CD14-positive monocyte (primary cell): ENCODE results near the gene VWA5A. TPM values are rescaled to one million over a fixed set of nuclear protein-coding genes. Genes with fewer than 3 reads are reported as not detected.

Experiments
- DNase-seq, 3 donors: peaks; one replicate each; pipeline ENCODE4 v3.0.0-alpha.2; 2011 to 2022
- H2AFZ ChIP-seq: 2 replicates; pipeline ENCODE4 v1.6.0; 2012; ENCODE audit warnings: mild to moderate bottlenecking, low read depth, low read length, inconsistent platforms; ENCODE audit not compliant: insufficient read depth, poor library complexity, severe bottlenecking
- H3K27ac ChIP-seq, 2 donors: 1 replicate in 1 of 2; 2 replicates in 1 of 2; pipeline ENCODE4 v1.5.1; 2012 to 2013; ENCODE audit warnings: low read length in 2 of 2, control low read depth in 1 of 2, inconsistent platforms in 1 of 2, low read depth in 1 of 2, mild to moderate bottlenecking in 1 of 2
- H3K27me3 ChIP-seq, 2 donors: one replicate each; pipeline versions ENCODE4 v1.6.0 to v1.6.1; 2011 to 2013; ENCODE audit warnings: low read length in 2 of 2; ENCODE audit not compliant: control insufficient read depth in 2 of 2, insufficient read depth in 2 of 2
- H3K36me3 ChIP-seq, 2 donors: replicated peaks in 1 of 2; 1 replicate in 1 of 2; 2 replicates in 1 of 2; pipeline versions ENCODE4 v1.5.1 to v1.6.1; 2012 to 2013; ENCODE audit warnings: low read length in 2 of 2, control low read depth in 1 of 2, inconsistent platforms in 1 of 2, mild to moderate bottlenecking in 1 of 2; ENCODE audit not compliant: insufficient read depth in 2 of 2, control insufficient read depth in 1 of 2
- H3K4me1 ChIP-seq, 2 donors: 1 replicate in 1 of 2; 2 replicates in 1 of 2; pipeline versions ENCODE4 v1.5.1 to v1.6.1; 2012 to 2013; ENCODE audit warnings: low read length in 2 of 2, control low read depth in 1 of 2, inconsistent platforms in 1 of 2, mild to moderate bottlenecking in 1 of 2, moderate library complexity in 1 of 2; ENCODE audit not compliant: insufficient read depth in 2 of 2, control insufficient read depth in 1 of 2
- H3K4me2 ChIP-seq: replicated peaks from 2 replicates; pipeline ENCODE3; 2012; ENCODE audit warnings: low read length, moderate library complexity, mild to moderate bottlenecking; ENCODE audit not compliant: poor library complexity, severe bottlenecking; ENCODE audit errors: extremely low read depth
- H3K4me3 ChIP-seq, 3 experiments: fragments of 200-600 bp in 1 of 3; sonication (generic) in 1 of 3; replicated peaks in 1 of 3; 1 replicate in 2 of 3; 2 replicates in 1 of 3; pipeline ENCODE4 v1.5.1; 2011 to 2013; ENCODE audit warnings: low read length in 3 of 3, mild to moderate bottlenecking in 3 of 3, control low read depth in 2 of 3, low read depth in 2 of 3, inconsistent platforms in 1 of 3, moderate library complexity in 1 of 3
- H3K79me2 ChIP-seq: 2 replicates; pipeline ENCODE4 v1.6.0; 2012; ENCODE audit warnings: mild to moderate bottlenecking, control low read depth, inconsistent platforms, low read length, moderate library complexity; ENCODE audit not compliant: insufficient read depth
- H3K9ac ChIP-seq: 2 replicates; pipeline ENCODE4 v1.6.0; 2017; ENCODE audit warnings: low read length, mild to moderate bottlenecking; ENCODE audit not compliant: insufficient read depth, poor library complexity, severe bottlenecking
- H3K9me3 ChIP-seq, 2 donors: replicated peaks in 1 of 2; 1 replicate in 1 of 2; 2 replicates in 1 of 2; pipeline versions ENCODE4 v1.5.1 to v1.6.1; 2012 to 2013; ENCODE audit warnings: low read length in 2 of 2, control low read depth in 1 of 2; ENCODE audit not compliant: control insufficient read depth in 1 of 2, insufficient read depth in 1 of 2
- H4K20me1 ChIP-seq: 2 replicates; pipeline ENCODE4 v1.6.0; 2012; ENCODE audit warnings: mild to moderate bottlenecking, low read length, control low read depth, moderate library complexity; ENCODE audit not compliant: insufficient read depth
- H3K27ac Mint-ChIP-seq, 7 donors: one replicate each; pipeline ENCODE4 v1.8.0; 2020; ENCODE audit warnings: mild to moderate bottlenecking in 7 of 7, mixed read lengths in 7 of 7, moderate library complexity in 6 of 7, inconsistent platforms in 2 of 7
- H3K27me3 Mint-ChIP-seq, 3 donors: one replicate each; pipeline ENCODE4 v1.8.0; 2021 to 2022; ENCODE audit warnings: low read depth in 3 of 3, mild to moderate bottlenecking in 3 of 3, mixed read lengths in 3 of 3, moderate library complexity in 3 of 3, inconsistent platforms in 1 of 3
- H3K36me3 Mint-ChIP-seq, 2 donors: one replicate each; pipeline ENCODE4 v1.8.0; 2020; ENCODE audit warnings: mixed read lengths in 2 of 2, inconsistent platforms in 1 of 2, mild to moderate bottlenecking in 1 of 2
- H3K4me1 Mint-ChIP-seq: one replicate; pipeline ENCODE4 v1.8.0; 2020; ENCODE audit warnings: mild to moderate bottlenecking, mixed read lengths
- H3K4me3 Mint-ChIP-seq, 2 donors: one replicate each; pipeline ENCODE4 v1.8.0; 2020; ENCODE audit warnings: mild to moderate bottlenecking in 2 of 2, mixed read lengths in 2 of 2, moderate library complexity in 1 of 2
- H3K9me3 Mint-ChIP-seq, 7 donors: one replicate each; pipeline ENCODE4 v1.8.0; 2020 to 2022; ENCODE audit warnings: mixed read lengths in 7 of 7, mild to moderate bottlenecking in 6 of 7, moderate library complexity in 6 of 7, inconsistent platforms in 2 of 7
- CTCF ChIP-seq: fragments of 200-600 bp; IDR thresholded peaks from one replicate; pipeline ENCODE4 v1.8.0; 2022; ENCODE audit warnings: antibody characterized with exemption, mild to moderate bottlenecking
- WGBS: methylation state at CpG from one replicate; pipeline ENCODE4 v1.1.5; 2013; ENCODE audit warnings: missing lambda C conversion rate; ENCODE audit not compliant: insufficient coverage; 5-methylcytosine and 5-hydroxymethylcytosine counted together
- intact Hi-C, 2 donors: fragments of 100-400 bp; cut with micrococcal nuclease; formaldehyde crosslinking; loops; one replicate each; pipeline versions ENCODE4 v1.15.0 to v1.15.1; 2023
- polyA plus RNA-seq, 3 donors: library from polyadenylated mRNA; depleted of rRNA in 1 of 3; unstranded in 2 of 3; stranded (reverse) in 1 of 3; fragments of 300-500 nt in 2 of 3; fragments of >200 nt in 1 of 3; fragmentation: Illumina TruSeq in 2 of 3; gene quantifications; 1 replicate in 2 of 3; 2 replicates in 1 of 3; pipeline ENCODE4 v1.2.3, GENCODE V29; 2012 to 2021

Gene VWA5A
- polyA plus RNA-seq, 3 donors = 7.6 to 11.2 (median 8.8) TPM

- Histone ChIP-seq H3K27ac (no peak overlapping the region), H3K4me1 (no peaks in the 10 kb centered on the region), H4K20me1 (no peaks in the 10 kb centered on the region), H3K36me3 (no peaks in the 10 kb centered on the region), H3K9ac (no peak overlapping the region), H3K27me3 (no peaks in the 10 kb centered on the region), H3K9me3 (no peaks in the 10 kb centered on the region), H3K79me2 (no peaks in the 10 kb centered on the region), H3K4me3 (no peak overlapping the region), H3K4me2 (no peak overlapping the region), H2AFZ (no peak overlapping the region)
- WGBS = 96% methylated on average over 27 of the region's 40 CpGs
- H3K4me1 Mint-ChIP-seq = no peaks in the 10 kb centered on the region
- peaks cover 0 to 1% (median 0%) of the 10 kb centered on the region in 3 donors for H3K27me3 Mint-ChIP-seq
- no peak for TF ChIP-seq CTCF
- no peak for DNase-seq
- H3K9me3 Mint-ChIP-seq = peaks cover 0 to 3% (median 0%) of the 10 kb centered on the region in 7 donors
- H3K4me3 Mint-ChIP-seq = no peak overlapping the region
- intact Hi-C loops = no loop called here
- H3K36me3 Mint-ChIP-seq = no peaks in the 10 kb centered on the region
- no peak overlapping the region for H3K27ac Mint-ChIP-seq
Observed at GRCh38 chr11:124170801-124171586, 55.7 kb downstream of the VWA5A start.

GRCh38 chr11:124172101-124172500 is 56.9 kb downstream of the VWA5A start:
- H3K4me3 Mint-ChIP-seq = no peak overlapping the region
- Histone ChIP-seq H3K4me3 (no peak overlapping the region), H3K27ac (no peak overlapping the region), H3K27me3 (no peaks in the 10 kb centered on the region), H3K4me1 (peaks cover 0 to 3% of the 10 kb centered on the region in 2 donors), H4K20me1 (no peaks in the 10 kb centered on the region), H3K79me2 (no peaks in the 10 kb centered on the region), H3K9ac (no peak overlapping the region), H2AFZ (no peak overlapping the region), H3K9me3 (no peaks in the 10 kb centered on the region), H3K4me2 (no peak overlapping the region), H3K36me3 (no peaks in the 10 kb centered on the region)
- intact Hi-C loops = no loop called here
- no peak for TF ChIP-seq CTCF
- H3K27ac Mint-ChIP-seq = no peak overlapping the region
- H3K9me3 Mint-ChIP-seq = peaks cover 0 to 3% (median 0%) of the 10 kb centered on the region in 7 donors
- no peaks in the 10 kb centered on the region for H3K4me1 Mint-ChIP-seq
- DNase-seq = no peak
- WGBS = 100% methylated on average over 1 of the region's 6 CpGs
- no peaks in the 10 kb centered on the region for H3K36me3 Mint-ChIP-seq
- peaks cover 0 to 1% (median 0%) of the 10 kb centered on the region in 3 donors for H3K27me3 Mint-ChIP-seq
